ENCODE data around the gene ABLIM2.

ABLIM2 gene

DNA sequence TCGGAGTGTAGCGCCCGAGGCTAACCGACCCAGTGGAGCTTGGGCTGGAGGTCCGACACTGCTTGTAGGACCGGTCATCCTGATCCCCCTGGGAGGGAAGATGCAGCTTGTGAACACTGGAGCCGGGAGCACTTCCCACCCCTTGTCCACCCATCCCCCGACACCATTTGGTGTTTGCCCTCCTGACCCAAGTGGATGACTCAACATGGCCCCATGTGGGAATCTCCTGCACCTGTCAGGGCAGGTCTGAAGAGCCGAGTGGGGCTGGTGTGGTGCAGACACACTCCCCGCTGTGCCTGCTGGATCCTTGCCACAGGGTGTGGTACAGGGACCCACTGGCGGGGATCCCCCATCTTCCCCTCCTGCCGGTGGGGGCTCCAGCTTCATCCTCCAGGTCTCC is 128.9 kb downstream of the ABLIM2 start:
- TF ChIP-seq, protein P1, sequence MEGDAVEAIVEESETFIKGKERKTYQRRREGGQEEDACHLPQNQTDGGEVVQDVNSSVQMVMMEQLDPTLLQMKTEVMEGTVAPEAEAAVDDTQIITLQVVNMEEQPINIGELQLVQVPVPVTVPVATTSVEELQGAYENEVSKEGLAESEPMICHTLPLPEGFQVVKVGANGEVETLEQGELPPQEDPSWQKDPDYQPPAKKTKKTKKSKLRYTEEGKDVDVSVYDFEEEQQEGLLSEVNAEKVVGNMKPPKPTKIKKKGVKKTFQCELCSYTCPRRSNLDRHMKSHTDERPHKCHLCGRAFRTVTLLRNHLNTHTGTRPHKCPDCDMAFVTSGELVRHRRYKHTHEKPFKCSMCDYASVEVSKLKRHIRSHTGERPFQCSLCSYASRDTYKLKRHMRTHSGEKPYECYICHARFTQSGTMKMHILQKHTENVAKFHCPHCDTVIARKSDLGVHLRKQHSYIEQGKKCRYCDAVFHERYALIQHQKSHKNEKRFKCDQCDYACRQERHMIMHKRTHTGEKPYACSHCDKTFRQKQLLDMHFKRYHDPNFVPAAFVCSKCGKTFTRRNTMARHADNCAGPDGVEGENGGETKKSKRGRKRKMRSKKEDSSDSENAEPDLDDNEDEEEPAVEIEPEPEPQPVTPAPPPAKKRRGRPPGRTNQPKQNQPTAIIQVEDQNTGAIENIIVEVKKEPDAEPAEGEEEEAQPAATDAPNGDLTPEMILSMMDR (IDR thresholded peaks at IDR 0.05; ENCODE audit: insufficient read depth, low read depth, low read length, missing control alignments), result no peak
- H3K4me3 ChIP-seq (ENCODE audit: low read depth, low read length), result no peak overlapping the region
- no peak for DNase-seq (ENCODE audit: low read depth)

DNA sequence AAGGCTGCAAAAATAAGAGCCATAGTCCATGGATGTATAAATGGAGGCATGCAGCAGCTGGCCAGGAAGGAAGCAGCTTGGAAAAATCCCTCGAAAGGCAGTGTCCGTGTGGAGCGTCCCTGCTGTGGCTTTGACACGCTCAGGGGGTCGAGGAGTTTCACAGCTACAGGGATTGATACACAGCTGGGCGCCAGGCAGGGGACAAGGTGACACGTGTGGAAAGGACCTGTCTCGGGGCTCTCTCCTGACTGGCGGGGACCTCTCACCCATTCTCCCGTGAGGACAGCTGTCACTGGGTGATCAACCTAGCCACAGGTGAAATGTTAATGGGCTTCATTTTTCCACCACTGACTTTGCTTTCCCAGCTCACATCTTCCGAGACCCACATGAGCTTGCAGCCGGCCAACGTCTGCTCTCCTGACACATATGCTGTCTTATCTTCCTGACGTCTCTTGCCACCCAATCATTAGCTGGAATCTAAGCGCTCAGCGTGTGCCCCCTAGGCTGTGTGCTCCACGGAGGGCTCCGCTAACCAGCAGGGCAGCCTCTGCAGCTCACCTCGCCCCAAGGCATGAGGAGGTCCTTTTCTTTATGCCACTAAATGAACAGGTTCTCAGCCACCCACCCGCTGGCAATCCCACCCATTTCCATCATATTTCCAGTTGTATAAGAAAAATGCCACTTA is 129.6 kb downstream of the ABLIM2 start:
- no peak for DNase-seq (ENCODE audit: low read depth)
- TF ChIP-seq, protein P1 (IDR thresholded peaks at IDR 0.05; ENCODE audit: insufficient read depth, low read depth, low read length, missing control alignments), result no peak
- H3K4me3 ChIP-seq (ENCODE audit: low read depth, low read length), result no peak overlapping the region

DNA sequence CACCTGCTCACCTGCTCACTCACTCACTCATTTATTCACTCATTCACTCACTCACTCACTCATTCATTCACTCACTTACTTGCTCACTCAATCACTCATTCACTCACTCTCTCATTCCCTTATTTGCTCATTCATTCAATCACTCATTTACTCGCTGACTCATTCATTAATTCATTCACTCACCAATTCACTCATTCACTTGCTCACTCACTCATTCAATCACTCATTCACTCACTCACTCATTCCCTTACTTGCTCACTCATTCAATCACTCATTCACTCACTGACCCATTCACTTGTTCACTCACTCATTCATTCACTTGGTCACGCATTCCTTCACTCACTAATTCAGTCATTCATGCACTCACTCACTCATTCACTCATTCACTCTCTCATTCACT is 130.2 kb downstream of the ABLIM2 start:
- no peak for DNase-seq (ENCODE audit: low read depth)
- H3K4me3 ChIP-seq (ENCODE audit: low read depth, low read length), result no peak overlapping the region
- TF ChIP-seq, protein P1 (IDR thresholded peaks at IDR 0.05; ENCODE audit: insufficient read depth, low read depth, low read length, missing control alignments), result no peak

DNA sequence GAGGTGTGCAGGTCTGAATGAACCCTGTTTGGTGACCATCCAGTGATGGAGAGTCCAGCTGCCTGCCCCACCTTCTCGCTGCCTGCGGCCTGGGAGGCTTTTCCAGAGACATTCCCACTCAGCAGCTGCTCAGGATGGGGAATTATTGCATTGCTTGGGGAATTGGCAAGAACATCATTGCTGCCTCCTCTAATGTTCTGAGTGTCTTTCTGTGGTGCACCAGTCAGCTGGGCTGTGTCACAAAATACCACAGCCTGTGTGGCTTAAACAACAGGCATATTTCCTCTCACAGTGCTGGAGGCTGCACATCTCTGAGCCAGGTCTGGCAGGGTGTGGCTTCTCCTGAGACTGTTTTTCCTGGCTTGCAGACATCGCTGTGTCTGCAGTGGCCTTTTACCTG is 132.2 kb downstream of the ABLIM2 start:
- TF ChIP-seq, protein P1 (IDR thresholded peaks at IDR 0.05; ENCODE audit: insufficient read depth, low read depth, low read length, missing control alignments), result no peak
- no peak overlapping the region for H3K4me3 ChIP-seq (ENCODE audit: low read depth, low read length)
- no peak for DNase-seq (ENCODE audit: low read depth)

DNA sequence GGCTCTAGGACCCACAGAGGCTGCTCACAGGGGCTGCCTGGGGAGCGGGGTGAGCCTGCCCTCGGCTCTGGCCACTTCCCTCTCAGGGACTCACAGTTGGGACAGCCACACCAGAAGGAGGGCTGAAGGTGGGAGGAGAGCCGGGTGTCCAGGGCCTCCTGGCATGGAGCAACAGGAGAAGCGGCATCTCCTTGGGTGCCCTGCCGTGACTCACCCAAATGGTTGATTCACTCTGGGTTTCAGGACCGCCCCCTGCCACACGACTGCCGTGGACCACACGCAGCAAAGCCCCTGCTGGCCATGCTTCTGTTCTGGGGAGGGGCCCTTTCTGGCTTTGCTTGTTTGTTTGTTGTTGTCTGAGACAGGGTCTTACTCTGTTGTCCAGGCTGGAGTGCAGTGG is 132.9 kb downstream of the ABLIM2 start:
- H3K4me3 ChIP-seq (ENCODE audit: low read depth, low read length), result no peak overlapping the region
- TF ChIP-seq, protein P1 (IDR thresholded peaks at IDR 0.05; ENCODE audit: insufficient read depth, low read depth, low read length, missing control alignments), result no peak
- DNase-seq (ENCODE audit: low read depth), result no peak

DNA sequence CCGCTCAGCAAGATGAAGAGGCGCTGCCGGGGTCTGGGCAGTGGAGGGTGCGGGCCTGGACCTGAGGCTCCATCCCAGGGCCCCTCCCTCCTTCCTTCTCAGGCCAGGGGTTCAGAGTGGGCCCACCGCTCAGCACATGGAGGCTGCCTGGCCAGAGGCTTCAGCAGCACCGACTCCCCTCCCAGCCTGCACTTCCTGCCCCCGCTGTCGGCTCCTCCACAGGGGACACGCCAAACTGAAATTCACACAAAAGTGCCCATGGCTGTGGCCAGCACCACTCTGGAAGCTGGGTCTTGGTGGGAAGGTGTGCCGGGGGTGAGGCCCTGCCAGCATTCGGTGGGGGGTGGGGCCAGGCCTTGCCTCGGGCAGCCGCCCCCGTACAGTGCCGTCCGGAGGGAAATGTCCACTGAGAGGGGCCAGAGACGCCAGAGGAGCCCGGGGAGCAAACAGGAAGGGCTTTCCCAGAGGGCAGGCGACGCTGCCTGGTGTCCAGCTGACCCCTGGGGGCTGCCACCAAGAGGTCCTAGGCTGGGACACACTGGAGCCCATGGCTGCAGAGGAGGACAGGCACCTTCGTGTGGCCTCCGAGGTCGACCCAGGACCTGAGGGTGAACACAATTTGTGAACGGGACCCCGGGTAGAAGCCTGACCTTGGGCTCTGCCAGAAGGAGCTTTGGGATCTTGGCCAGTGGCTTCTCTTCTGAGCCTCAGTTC is 134.4 kb downstream of the ABLIM2 start:
- TF ChIP-seq, protein P1 (IDR thresholded peaks at IDR 0.05; ENCODE audit: insufficient read depth, low read depth, low read length, missing control alignments), result no peak
- H3K4me3 ChIP-seq (ENCODE audit: low read depth, low read length), result no peak overlapping the region
- no peak for DNase-seq (ENCODE audit: low read depth)

Measured in GM12865 (cell line).